Measurements from ENCODE around the gene PPP6R2. TPM values are rescaled to one million over a fixed set of nuclear protein-coding genes. Genes with fewer than 3 reads are reported as not detected.

PPP6R2 gene
- total RNA-seq, 4 donors from 2014 or later = 35.6 to 50.8 (median 45.6) TPM

DNA sequence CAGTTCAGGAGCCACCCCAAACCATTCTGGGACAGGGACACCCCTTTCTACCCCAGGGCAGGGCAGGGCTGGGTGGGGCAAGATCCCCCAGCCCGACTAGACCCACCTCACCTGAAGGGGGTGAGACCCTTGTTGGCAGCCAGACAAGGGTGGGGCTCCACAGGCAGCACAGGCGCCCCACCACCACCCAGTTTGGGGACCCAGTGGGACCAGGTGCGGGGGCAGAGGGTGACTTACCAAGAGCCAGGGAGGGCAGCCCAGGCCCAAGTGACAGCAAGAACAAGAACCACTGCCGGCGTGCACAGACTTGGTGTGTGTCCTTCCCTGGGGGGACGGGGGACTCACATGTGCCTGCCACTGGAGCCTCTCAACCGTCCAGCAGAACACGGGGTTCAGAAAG lies 140.4 kb downstream of the PPP6R2 start:
- intact Hi-C loops (cut with DNase I) = no loop called here
- Histone ChIP-seq H3K27ac (no peak overlapping the region), H3K4me1 (peaks cover 5 to 19% (median 7%) of the 10 kb centered on the region in 3 donors), H3K4me3 (no peak overlapping the region), H3K27me3 (peaks cover 0 to 99% (median 6%) of the 10 kb centered on the region in 4 donors), H3K36me3 (no peaks in the 10 kb centered on the region), H3K9me3 (no peaks in the 10 kb centered on the region)
- 20 to 60% methylated on average over 1 of the region's 8 CpGs for WGBS, 2 donors
- DNase-seq = no peak
- no peak for TF ChIP-seq POLR2A (IDR thresholded peaks at IDR 0.05)
- TF ChIP-seq, protein P1, sequence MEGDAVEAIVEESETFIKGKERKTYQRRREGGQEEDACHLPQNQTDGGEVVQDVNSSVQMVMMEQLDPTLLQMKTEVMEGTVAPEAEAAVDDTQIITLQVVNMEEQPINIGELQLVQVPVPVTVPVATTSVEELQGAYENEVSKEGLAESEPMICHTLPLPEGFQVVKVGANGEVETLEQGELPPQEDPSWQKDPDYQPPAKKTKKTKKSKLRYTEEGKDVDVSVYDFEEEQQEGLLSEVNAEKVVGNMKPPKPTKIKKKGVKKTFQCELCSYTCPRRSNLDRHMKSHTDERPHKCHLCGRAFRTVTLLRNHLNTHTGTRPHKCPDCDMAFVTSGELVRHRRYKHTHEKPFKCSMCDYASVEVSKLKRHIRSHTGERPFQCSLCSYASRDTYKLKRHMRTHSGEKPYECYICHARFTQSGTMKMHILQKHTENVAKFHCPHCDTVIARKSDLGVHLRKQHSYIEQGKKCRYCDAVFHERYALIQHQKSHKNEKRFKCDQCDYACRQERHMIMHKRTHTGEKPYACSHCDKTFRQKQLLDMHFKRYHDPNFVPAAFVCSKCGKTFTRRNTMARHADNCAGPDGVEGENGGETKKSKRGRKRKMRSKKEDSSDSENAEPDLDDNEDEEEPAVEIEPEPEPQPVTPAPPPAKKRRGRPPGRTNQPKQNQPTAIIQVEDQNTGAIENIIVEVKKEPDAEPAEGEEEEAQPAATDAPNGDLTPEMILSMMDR (IDR thresholded peaks at IDR 0.05) = no peak

GRCh38 chr22:50483977-50484853 lies 141.1 kb downstream of the PPP6R2 start:
- no peak overlapping the region for H3K4me3 ChIP-seq
- 66 to 100% methylated on average over 4 to 12 of the region's 31 CpGs for WGBS, 2 donors
- H3K4me1 ChIP-seq = peaks cover 5 to 19% (median 7%) of the 10 kb centered on the region in 3 donors
- H3K27me3 ChIP-seq = peaks cover 0 to 97% (median 6%) of the 10 kb centered on the region in 4 donors
- intact Hi-C loops (cut with DNase I) = no loop called here
- no peak for TF ChIP-seq POLR2A (IDR thresholded peaks at IDR 0.05)
- TF ChIP-seq, protein P1 (IDR thresholded peaks at IDR 0.05) = no peak
- no peak for DNase-seq
- H3K9me3 ChIP-seq = no peaks in the 10 kb centered on the region
- no peaks in the 10 kb centered on the region for H3K36me3 ChIP-seq
- no peak overlapping the region for H3K27ac ChIP-seq

GRCh38 chr22:50485221-50486131 lies 142.3 kb downstream of the PPP6R2 start:
- Histone ChIP-seq H3K4me3 (no peak overlapping the region), H3K27ac (no peak overlapping the region), H3K36me3 (no peaks in the 10 kb centered on the region), H3K27me3 (peaks cover 0 to 95% (median 6%) of the 10 kb centered on the region in 4 donors), H3K4me1 (peaks cover 5 to 21% (median 7%) of the 10 kb centered on the region in 3 donors), H3K9me3 (no peaks in the 10 kb centered on the region)
- DNase-seq = no peak
- 50 to 55% methylated on average over 10 to 25 of the region's 29 CpGs for WGBS, 2 donors
- intact Hi-C loops (cut with DNase I) = loop anchor here (5.0 kb wide), 1 partner anchor 113 kb away; no protein-coding TSS in a partner anchor
- no peak for TF ChIP-seq POLR2A (IDR thresholded peaks at IDR 0.05)
- TF ChIP-seq, protein P1 (IDR thresholded peaks at IDR 0.05) = no peak

GRCh38 chr22:50486561-50487289 lies 143.6 kb downstream of the PPP6R2 start, which contains the start of gene MIOX:
TSS of gene MIOX (plus strand) at chr22:50486859. CDS start at chr22:50486898, 39 bp downstream.
- H3K36me3 ChIP-seq = no peaks in the 10 kb centered on the region
- H3K4me3 ChIP-seq = no peak within 1 kb of the TSS
- intact Hi-C loops (cut with DNase I) = loop anchor here (5.0 kb wide), 1 partner anchor 114 kb away; no protein-coding TSS in a partner anchor
- no peak for DNase-seq
- H3K27me3 ChIP-seq = peaks cover 0 to 82% (median 3%) of the 10 kb centered on the region in 4 donors
- TF ChIP-seq, protein P1 (IDR thresholded peaks at IDR 0.05) = no peak
- TF ChIP-seq POLR2A (IDR thresholded peaks at IDR 0.05) = no peak
- no peak within 1 kb of the TSS for H3K27ac ChIP-seq
- H3K9me3 ChIP-seq = no peaks in the 10 kb centered on the region
- peaks cover 5 to 17% (median 7%) of the 10 kb centered on the region in 3 donors for H3K4me1 ChIP-seq
- 52 to 83% methylated on average over 7 to 9 of the region's 23 CpGs for WGBS, 2 donors
